A673 (cell line): ENCODE results near the gene PABPN1L. TPM values are rescaled to one million over a fixed set of nuclear protein-coding genes. Genes with fewer than 3 reads are reported as not detected.

ENCODE experiments used
- BruUV-seq: library from RNA; stranded (reverse); fragments of 400-500 nt; replicated peaks from 2 replicates; lab custom pipeline; 2021; lab: Mats Ljungman, UMichigan
- CTCF ChIA-PET: fragments of 300-600 bp; sonication (Branson Sonifier 250); formaldehyde crosslinking; loops from one replicate; lab custom pipeline; 2022; ENCODE audit warnings: antibody characterized with exemption; lab: Charles Lee
- POLR2A ChIA-PET: fragments of 300-600 bp; sonication (Branson Sonifier 250); formaldehyde crosslinking; loops from one replicate; lab custom pipeline; 2022; ENCODE audit warnings: antibody characterized with exemption; ENCODE audit not compliant: low non-redundant PET; lab: Charles Lee
- DNase-seq: peaks from one replicate; pipeline ENCODE4 v3.0.0-alpha.2; 2015; ENCODE audit warnings: low spot score
- H3K27ac ChIP-seq: fragments of 200-600 bp; sonication (generic); 2 replicates; pipeline ENCODE4 v1.5.1; 2016; ENCODE audit warnings: mixed run types, low read depth, mild to moderate bottlenecking, mixed read lengths, antibody characterized with exemption, low read length; ENCODE audit not compliant: poor library complexity, severe bottlenecking
- H3K27me3 ChIP-seq: fragments of 200-600 bp; sonication (generic); replicated peaks from 2 replicates; pipeline ENCODE4 v1.6.1; 2017; ENCODE audit warnings: mixed run types, low read depth, mild to moderate bottlenecking, mixed read lengths, antibody characterized with exemption, low read length; ENCODE audit not compliant: insufficient read depth, poor library complexity
- H3K36me3 ChIP-seq: fragments of 200-600 bp; sonication (generic); 2 replicates; pipeline ENCODE4 v1.6.1; 2016; ENCODE audit warnings: mixed run types, mild to moderate bottlenecking, mixed read lengths, antibody characterized with exemption, low read length; ENCODE audit not compliant: insufficient read depth, poor library complexity, severe bottlenecking
- H3K4me1 ChIP-seq: fragments of 200-600 bp; sonication (generic); 2 replicates; pipeline ENCODE4 v1.6.1; 2017; ENCODE audit warnings: mixed run types, mild to moderate bottlenecking, mixed read lengths, antibody characterized with exemption, low read length; ENCODE audit not compliant: insufficient read depth, poor library complexity, severe bottlenecking
- H3K4me3 ChIP-seq: fragments of 200-600 bp; sonication (generic); 2 replicates; pipeline ENCODE4 v1.5.1; 2016; ENCODE audit warnings: low read depth, mixed run types, mild to moderate bottlenecking, mixed read lengths, low read length; ENCODE audit not compliant: poor library complexity, severe bottlenecking
- H3K9me3 ChIP-seq: fragments of 200-600 bp; sonication (generic); 2 replicates; pipeline ENCODE4 v1.6.1; 2016; ENCODE audit warnings: mixed run types, low read depth, mild to moderate bottlenecking, mixed read lengths, antibody characterized with exemption, low read length; ENCODE audit not compliant: poor library complexity, severe bottlenecking
- EZH2 ChIP-seq: fragments of 200-600 bp; sonication (generic); IDR thresholded peaks from 2 replicates; pipeline ENCODE4 v1.6.1; 2017; ENCODE audit warnings: borderline replicate concordance, low read depth, mild to moderate bottlenecking, mixed read lengths, antibody characterized with exemption, low read length; ENCODE audit not compliant: poor library complexity, severe bottlenecking
- intact Hi-C: fragments of 100-400 bp; cut with micrococcal nuclease; formaldehyde crosslinking; loops from one replicate; pipeline ENCODE4 v1.10.0; 2022; ENCODE audit not compliant: unreplicated experiment
- total RNA-seq: library from RNA; stranded (reverse); gene quantifications from 2 replicates; pipeline ENCODE4 v1.2.3, GENCODE V29; 2021
- TF ChIP-seq, protein P1 (sequence below): fragments of 300-800, 200-600 bp; sonication (generic); conservative IDR thresholded peaks from 2 replicates; pipeline ENCODE4 v1.5.1; 2017; ENCODE audit warnings: low read depth, mild to moderate bottlenecking, antibody characterized with exemption, low read length, moderate library complexity, mixed read lengths

PABPN1L gene
- total RNA-seq, 1 experiment from 2014 or later = not detected

DNA sequence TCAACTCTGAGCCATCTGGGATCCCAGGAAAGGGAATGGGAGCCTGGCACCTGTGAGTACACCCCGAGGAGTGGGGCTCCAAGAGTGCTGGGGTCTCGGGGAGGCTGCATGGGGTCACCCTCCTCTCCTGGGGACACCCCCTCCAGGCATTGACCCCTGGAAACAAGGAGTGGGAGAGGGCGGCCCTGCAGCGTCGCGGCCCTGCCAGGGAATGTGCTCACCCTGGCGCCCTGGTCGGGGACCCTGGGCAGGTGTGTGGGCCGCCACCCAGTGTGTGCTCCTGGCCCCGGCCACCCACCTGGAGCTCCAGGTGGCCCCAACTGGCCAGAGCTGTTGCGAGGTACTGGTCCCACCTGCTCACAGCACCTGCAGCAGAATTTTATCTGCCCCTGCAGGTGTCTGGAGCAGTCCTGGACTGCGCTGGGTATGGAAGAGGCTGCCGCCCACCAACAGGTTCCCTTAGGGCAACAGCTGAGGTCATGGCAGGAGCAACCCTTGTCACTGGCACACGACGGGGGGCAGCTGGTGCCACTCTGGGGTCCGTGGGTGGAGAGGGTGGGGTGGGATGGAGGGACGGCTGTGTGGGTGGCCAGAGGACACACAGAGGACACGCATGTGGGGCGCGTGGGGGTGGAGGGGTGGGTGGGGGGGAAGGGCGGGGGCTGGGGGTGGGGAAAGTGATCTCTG lies 5.4 kb upstream of the PABPN1L start:
- H3K4me3 ChIP-seq = no peak overlapping the region
- no peak overlapping the region for H3K27ac ChIP-seq
- H3K9me3 ChIP-seq = no peaks in the 10 kb centered on the region
- BruUV-seq = no TSS peak
- peaks cover 4% of the 10 kb centered on the region for H3K4me1 ChIP-seq
- ChIA-PET CTCF (no interaction called here), POLR2A (no interaction called here)
- no peak for DNase-seq
- H3K27me3 ChIP-seq = no peaks in the 10 kb centered on the region
- no peaks in the 10 kb centered on the region for H3K36me3 ChIP-seq
- TF ChIP-seq, protein P1, sequence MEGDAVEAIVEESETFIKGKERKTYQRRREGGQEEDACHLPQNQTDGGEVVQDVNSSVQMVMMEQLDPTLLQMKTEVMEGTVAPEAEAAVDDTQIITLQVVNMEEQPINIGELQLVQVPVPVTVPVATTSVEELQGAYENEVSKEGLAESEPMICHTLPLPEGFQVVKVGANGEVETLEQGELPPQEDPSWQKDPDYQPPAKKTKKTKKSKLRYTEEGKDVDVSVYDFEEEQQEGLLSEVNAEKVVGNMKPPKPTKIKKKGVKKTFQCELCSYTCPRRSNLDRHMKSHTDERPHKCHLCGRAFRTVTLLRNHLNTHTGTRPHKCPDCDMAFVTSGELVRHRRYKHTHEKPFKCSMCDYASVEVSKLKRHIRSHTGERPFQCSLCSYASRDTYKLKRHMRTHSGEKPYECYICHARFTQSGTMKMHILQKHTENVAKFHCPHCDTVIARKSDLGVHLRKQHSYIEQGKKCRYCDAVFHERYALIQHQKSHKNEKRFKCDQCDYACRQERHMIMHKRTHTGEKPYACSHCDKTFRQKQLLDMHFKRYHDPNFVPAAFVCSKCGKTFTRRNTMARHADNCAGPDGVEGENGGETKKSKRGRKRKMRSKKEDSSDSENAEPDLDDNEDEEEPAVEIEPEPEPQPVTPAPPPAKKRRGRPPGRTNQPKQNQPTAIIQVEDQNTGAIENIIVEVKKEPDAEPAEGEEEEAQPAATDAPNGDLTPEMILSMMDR = no peak
- TF ChIP-seq EZH2 = no peak
- intact Hi-C loops = no loop called here

DNA sequence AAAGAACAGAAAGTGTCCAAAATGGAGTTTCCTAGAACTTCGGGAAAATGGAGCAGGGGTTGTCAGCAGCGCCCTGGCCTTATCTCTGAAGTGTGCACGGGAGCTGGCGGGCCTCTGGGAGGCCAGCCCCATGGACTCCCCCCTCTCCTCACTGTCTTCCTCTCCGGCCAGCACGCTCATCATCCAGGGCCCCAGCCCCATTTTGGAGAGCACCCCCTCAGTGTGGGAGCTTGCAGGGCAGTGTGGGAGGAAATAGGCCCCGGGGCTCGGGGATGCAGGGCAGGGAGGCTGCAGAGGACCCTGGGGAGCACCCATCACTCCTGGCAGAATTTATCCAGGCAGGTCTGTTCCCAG lies 4.9 kb upstream of the PABPN1L start:
- BruUV-seq = no TSS peak
- TF ChIP-seq EZH2 = no peak
- TF ChIP-seq, protein P1 = no peak

DNA sequence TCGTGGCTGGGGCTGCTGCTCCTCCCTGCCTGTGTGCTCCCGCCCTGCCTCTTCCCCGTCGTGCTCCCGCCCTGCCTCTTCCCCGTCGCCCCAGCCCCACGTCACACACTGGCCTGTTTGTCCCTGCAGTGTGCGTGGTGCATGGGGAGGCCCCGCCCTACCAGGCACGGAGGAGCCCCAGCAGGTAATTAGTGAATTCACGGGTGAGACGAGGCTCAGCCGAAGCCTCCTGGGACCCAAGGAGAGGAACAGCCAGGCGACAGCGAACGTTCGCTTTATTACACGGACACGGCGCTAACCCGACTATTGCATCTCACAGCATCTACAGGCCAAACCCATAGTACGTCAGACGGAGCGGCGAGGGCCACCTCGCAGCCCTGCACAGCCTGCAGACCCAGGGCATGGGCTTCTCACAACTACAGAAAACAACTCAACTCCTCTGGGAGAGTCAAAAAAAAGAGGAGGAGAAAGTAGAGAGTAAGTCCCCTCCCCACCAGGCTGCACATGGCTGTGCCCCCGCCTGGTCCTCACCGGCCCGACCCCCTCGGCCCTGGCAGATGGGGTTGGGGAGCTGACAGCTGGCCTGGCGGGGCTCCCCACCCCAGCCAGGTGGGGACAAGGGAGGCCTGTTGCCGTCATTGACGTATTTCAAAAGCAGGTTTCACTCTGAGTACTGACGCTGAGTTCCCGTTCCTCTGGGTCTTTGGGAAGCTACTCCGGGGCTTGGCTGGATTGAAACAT lies 4.3 kb upstream of the PABPN1L start:
- CTCF ChIA-PET = interaction anchor here (0.7 kb wide), 1 partner anchor 29 kb away, joined by 4 read pairs; no protein-coding TSS in a partner anchor

More for the DNA sequence above, 4.9 kb upstream of the PABPN1L start:
- no peaks in the 10 kb centered on the region for H3K36me3 ChIP-seq
- POLR2A ChIA-PET = no interaction called here
- H3K4me1 ChIP-seq = peaks cover 4% of the 10 kb centered on the region
- DNase-seq = no peak
- intact Hi-C loops = no loop called here
- H3K27ac ChIP-seq = no peak overlapping the region
- no peaks in the 10 kb centered on the region for H3K9me3 ChIP-seq
- H3K4me3 ChIP-seq = no peak overlapping the region
- H3K27me3 ChIP-seq = no peaks in the 10 kb centered on the region
- CTCF ChIA-PET = no interaction called here

More for the DNA sequence above, 4.3 kb upstream of the PABPN1L start:
- no peaks in the 10 kb centered on the region for H3K27me3 ChIP-seq
- H3K9me3 ChIP-seq = no peaks in the 10 kb centered on the region
- H3K4me1 ChIP-seq = peaks cover 4% of the 10 kb centered on the region
- intact Hi-C loops = no loop called here
- no peak overlapping the region for H3K4me3 ChIP-seq
- POLR2A ChIA-PET = no interaction called here
- no peak for TF ChIP-seq EZH2
- TF ChIP-seq, protein P1 = no peak
- no TSS peak for BruUV-seq
- H3K36me3 ChIP-seq = no peaks in the 10 kb centered on the region
- no peak for DNase-seq
- no peak overlapping the region for H3K27ac ChIP-seq
